IMR-90 (cell line): ENCODE measurements around the gene PHETA1. TPM values are rescaled to one million over a fixed set of nuclear protein-coding genes. Genes with fewer than 3 reads are reported as not detected.

ENCODE experiments used
- ATAC-seq: fragments of 200-7000 bp; cut with Tn5 transposase; 2 replicates; pipeline ENCODE4 v1.9.1; 2020; ENCODE audit warnings: low read depth, mild to moderate bottlenecking, moderate library complexity
- BruUV-seq: library from RNA; stranded (reverse); fragments of 400-500 nt; replicated peaks from 2 replicates; lab custom pipeline; 2021; lab: Mats Ljungman, UMichigan
- CTCF ChIA-PET: fragments of 300-600 bp; formaldehyde crosslinking; extraction: SDS; loops from one replicate; lab custom pipeline; 2021; ENCODE audit warnings: antibody characterized with exemption; lab: Yijun Ruan, JAX
- POLR2A ChIA-PET: fragments of 300-600 bp; sonication (Branson Sonifier 250); formaldehyde crosslinking; loops from one replicate; lab custom pipeline; 2022; ENCODE audit warnings: antibody characterized with exemption; ENCODE audit not compliant: unreplicated experiment; lab: Charles Lee
- DNase-seq: peaks from one replicate; pipeline ENCODE4 v3.0.0; 2013
- H2AFZ ChIP-seq: replicated peaks from 2 replicates; pipeline ENCODE3; 2013; ENCODE audit warnings: low read length, mild to moderate bottlenecking; ENCODE audit not compliant: poor library complexity
- H2AK5ac ChIP-seq: 2 replicates; pipeline ENCODE4 v1.6.1; 2013; ENCODE audit warnings: low read depth, low read length, inconsistent platforms
- H2AK9ac ChIP-seq: replicated peaks from 2 replicates; pipeline ENCODE3; 2013; ENCODE audit warnings: mild to moderate bottlenecking, low read depth, low read length, moderate library complexity; ENCODE audit not compliant: poor library complexity
- H2BK120ac ChIP-seq: 2 replicates; pipeline ENCODE4 v1.6.1; 2013; ENCODE audit warnings: low read depth, low read length, inconsistent platforms
- H2BK15ac ChIP-seq: 3 replicates; pipeline ENCODE4 v1.6.1; 2013; ENCODE audit warnings: low read depth, low read length, inconsistent platforms
- H2BK20ac ChIP-seq: 2 replicates; pipeline ENCODE4 v1.6.1; 2013; ENCODE audit warnings: low read depth, mild to moderate bottlenecking, inconsistent platforms, low read length, moderate library complexity
- H2BK5ac ChIP-seq: 2 replicates; pipeline ENCODE4 v1.6.1; 2013; ENCODE audit warnings: mild to moderate bottlenecking, low read depth, low read length, inconsistent platforms; ENCODE audit not compliant: poor library complexity, severe bottlenecking
- H3K14ac ChIP-seq: replicated peaks from 2 replicates; pipeline ENCODE4 v1.6.1; 2013; ENCODE audit warnings: low read depth, low read length, inconsistent platforms
- H3K18ac ChIP-seq: 2 replicates; pipeline ENCODE4 v1.6.1; 2013; ENCODE audit warnings: low read depth, low read length, control low read depth
- H3K23ac ChIP-seq: 2 replicates; pipeline ENCODE4 v1.6.1; 2013; ENCODE audit warnings: low read depth, low read length, inconsistent platforms
- H3K27ac ChIP-seq: 2 replicates; pipeline ENCODE4 v1.5.1; 2013; ENCODE audit warnings: mild to moderate bottlenecking, control low read depth, low read length; ENCODE audit not compliant: insufficient read depth
- H3K27me3 ChIP-seq: 2 replicates; pipeline ENCODE4 v1.6.1; 2013; ENCODE audit warnings: low read length; ENCODE audit not compliant: control insufficient read depth, insufficient read depth
- H3K36me3 ChIP-seq: 2 replicates; pipeline ENCODE4 v1.6.1; 2013; ENCODE audit warnings: low read length, mixed read lengths; ENCODE audit not compliant: control insufficient read depth, insufficient read depth
- H3K4ac ChIP-seq: 2 replicates; pipeline ENCODE4 v1.6.1; 2013; ENCODE audit warnings: low read depth, low read length, inconsistent platforms
- H3K4me1 ChIP-seq: 2 replicates; pipeline ENCODE4 v1.6.1; 2013; ENCODE audit warnings: low read length, mixed read lengths; ENCODE audit not compliant: control insufficient read depth, insufficient read depth
- H3K4me2 ChIP-seq: 2 replicates; pipeline ENCODE4 v1.6.1; 2013; ENCODE audit warnings: low read depth, mild to moderate bottlenecking, control low read depth, low read length, moderate library complexity
- H3K4me3 ChIP-seq: 2 replicates; pipeline ENCODE4 v1.5.1; 2013; ENCODE audit warnings: low read depth, mild to moderate bottlenecking, control low read depth, low read length, moderate library complexity; ENCODE audit not compliant: insufficient read depth
- H3K56ac ChIP-seq: 2 replicates; pipeline ENCODE4 v1.6.1; 2013; ENCODE audit warnings: low read length, inconsistent platforms; ENCODE audit not compliant: insufficient read depth; ENCODE audit errors: extremely low read depth
- H3K79me1 ChIP-seq, 2 experiments: 2 replicates each; pipeline ENCODE4 v1.6.1; 2013; ENCODE audit warnings: low read length in 2 of 2, inconsistent platforms in 1 of 2, low read depth in 1 of 2
- H3K9ac ChIP-seq: 2 replicates; pipeline ENCODE4 v1.6.1; 2013; ENCODE audit warnings: low read depth, low read length, control low read depth
- H3K9me1 ChIP-seq: 2 replicates; pipeline ENCODE4 v1.6.1; 2013; ENCODE audit warnings: low read length, inconsistent platforms; ENCODE audit not compliant: insufficient read depth
- H3K9me3 ChIP-seq: 2 replicates; pipeline ENCODE4 v1.6.1; 2013; ENCODE audit warnings: low read length; ENCODE audit not compliant: control insufficient read depth, insufficient read depth
- H4K20me1 ChIP-seq: 2 replicates; pipeline ENCODE4 v1.6.1; 2013; ENCODE audit warnings: low read length, inconsistent platforms; ENCODE audit not compliant: insufficient read depth
- H4K5ac ChIP-seq: 2 replicates; pipeline ENCODE4 v1.6.1; 2013; ENCODE audit warnings: mild to moderate bottlenecking, low read depth, low read length, control low read depth
- H4K8ac ChIP-seq, 2 experiments: 2 replicates each; pipeline ENCODE4 v1.6.1; 2013; ENCODE audit warnings: low read depth in 2 of 2, low read length in 2 of 2, control low read depth in 1 of 2, inconsistent platforms in 1 of 2
- H4K91ac ChIP-seq: 2 replicates; pipeline ENCODE4 v1.6.1; 2013; ENCODE audit warnings: low read depth, low read length, inconsistent platforms; ENCODE audit not compliant: insufficient read depth
- BHLHE40 ChIP-seq: fragments of 150-350 bp; IDR thresholded peaks from 2 replicates; pipeline ENCODE4 v1.6.1; 2016; ENCODE audit warnings: mild to moderate bottlenecking, low read depth, low read length
- CEBPB ChIP-seq: IDR thresholded peaks from 2 replicates; pipeline ENCODE4 v1.6.1; 2012; ENCODE audit warnings: low read depth, low read length, improper control_type of control experiment
- CHD1 ChIP-seq: IDR thresholded peaks from 2 replicates; pipeline ENCODE4 v1.6.1; 2012; ENCODE audit warnings: low read depth, low read length, improper control_type of control experiment
- MAFK ChIP-seq: IDR thresholded peaks from 2 replicates; pipeline ENCODE4 v1.6.1; 2012; ENCODE audit warnings: low read depth, low read length, improper control_type of control experiment
- MAZ ChIP-seq: IDR thresholded peaks from 2 replicates; pipeline ENCODE4 v1.6.1; 2012; ENCODE audit warnings: low read depth, mild to moderate bottlenecking, low read length, improper control_type of control experiment, moderate library complexity, borderline replicate concordance
- POLR2A ChIP-seq: IDR thresholded peaks from 2 replicates; pipeline ENCODE4 v1.6.1; 2012; ENCODE audit warnings: mild to moderate bottlenecking, low read depth, low read length
- RAD21 ChIP-seq: IDR thresholded peaks from 2 replicates; pipeline ENCODE4 v1.6.1; 2012; ENCODE audit warnings: low read length, improper control_type of control experiment
- SMC3 ChIP-seq: fragments of 150-350 bp; IDR thresholded peaks from 2 replicates; pipeline ENCODE4 v1.6.1; 2016; ENCODE audit warnings: low read depth, mild to moderate bottlenecking, antibody characterized with exemption, low read length, moderate library complexity
- whole genome bisulfite sequencing, 2 experiments: methylation state at CpG; one replicate each; pipeline versions ENCODE4 v1.1.5 to v1.1.7; 2013; ENCODE audit warnings: missing lambda C conversion rate in 2 of 2; ENCODE audit not compliant: insufficient read length in 1 of 2; ENCODE audit errors: extremely low coverage in 2 of 2; 5-methylcytosine and 5-hydroxymethylcytosine counted together
- dilution Hi-C: fragments of 300-500 bp; cut with HindIII; formaldehyde crosslinking; loops from one replicate; pipeline ENCODE4 v1.14.3; 2018; ENCODE audit warnings: low sequenced_read_pairs; ENCODE audit not compliant: unreplicated experiment
- in situ Hi-C: fragments of 300-500 bp; cut with MboI; formaldehyde crosslinking; loops from 3 replicates; pipeline ENCODE4 v1.14.3; 2019; ENCODE audit warnings: low sequenced_read_pairs, inconsistent platforms, mixed read lengths
- intact Hi-C: fragments of 100-400 bp; cut with micrococcal nuclease; formaldehyde crosslinking; loops from 2 replicates; pipeline ENCODE4 v1.10.0; 2022
- polyA plus RNA-seq, 3 experiments: library from polyadenylated mRNA; depleted of rRNA; stranded (reverse); fragments of >200 nt; gene quantifications; 2 replicates each; pipeline ENCODE4 v1.2.3, GENCODE V29; 2012; ENCODE audit warnings: low replicate concordance in 1 of 3
- total RNA-seq: library from RNA; depleted of rRNA; stranded (reverse); fragments of >200 nt; gene quantifications from 2 replicates; pipeline ENCODE4 v1.2.3, GENCODE V29; 2012
- TF ChIP-seq, protein P1 (sequence below): fragments of 150-350 bp; IDR thresholded peaks from 2 replicates; pipeline ENCODE4 v1.6.1; 2016; ENCODE audit warnings: low read depth, mild to moderate bottlenecking, low read length, moderate library complexity, borderline replicate concordance
- TF ChIP-seq, protein P2 (sequence below): fragments of 150-350 bp; IDR thresholded peaks from 2 replicates; pipeline ENCODE4 v1.6.1; 2017; ENCODE audit warnings: mild to moderate bottlenecking, antibody characterized with exemption, low read length, low read depth

Gene PHETA1
- total and polyA plus RNA-seq, 2 of the 4 experiments (the other 2 are of a cell fraction): 3.2 to 6.6 TPM

DNA sequence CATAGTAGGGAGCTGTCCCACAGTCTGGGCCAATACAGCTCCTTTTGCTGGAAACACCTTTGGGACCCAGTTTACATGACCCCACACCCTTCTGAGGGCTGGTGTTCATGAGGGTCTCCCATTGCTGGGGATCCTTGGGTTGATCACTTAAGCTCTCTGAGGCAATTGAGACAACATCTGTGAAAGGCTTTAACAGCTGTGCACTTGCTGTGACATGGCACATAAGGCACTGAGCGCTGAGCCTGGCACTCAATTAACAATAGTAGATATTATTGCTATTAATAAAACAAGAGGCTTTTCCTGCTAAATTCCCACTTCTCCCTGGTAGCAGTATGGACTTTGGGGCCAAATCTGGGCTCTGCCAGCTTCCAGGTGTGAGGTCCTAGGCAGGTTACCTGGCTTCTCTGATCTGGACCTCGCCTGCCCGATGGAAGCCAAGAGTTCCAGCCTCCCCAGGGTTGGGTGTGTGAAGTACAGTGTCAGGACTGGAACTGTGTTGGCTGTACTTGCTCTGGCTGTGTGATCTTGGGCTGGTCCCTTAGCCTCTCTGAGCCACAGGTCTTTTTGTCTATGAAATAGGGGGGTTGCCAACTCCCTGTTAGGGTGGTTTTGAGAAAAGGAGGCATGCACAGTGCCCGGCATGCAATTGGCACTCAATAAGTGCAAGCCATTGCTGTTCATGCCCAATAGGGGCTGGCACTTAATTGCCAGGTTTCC lies 39.9 kb upstream of the PHETA1 start:
- Histone ChIP-seq H3K56ac (peak overlapping the region; percentile 45; the same call in 1 of the 2 replicates), H3K14ac (0 out of 2 replicates have a peak overlapping the region, but pooled peaks have one; percentile 38), H2AK5ac (peak overlapping the region; percentile 88), H4K5ac (no peak overlapping the region), H2BK20ac (peak overlapping the region; percentile 14), H3K4me1 (peaks cover 39% of the 10 kb centered on the region), H3K4me2 (no peak overlapping the region), H3K27ac (peak overlapping the region; percentile 72), H3K9me3 (no peaks in the 10 kb centered on the region), H3K79me1 (peaks cover 7 to 72% of the 10 kb centered on the region in 2 experiments; a peak in 3 of 4 replicates), H3K4ac (peak overlapping the region; percentile 73), H3K23ac (peak overlapping the region; percentile 70; the same call in 1 of the 2 replicates), H3K4me3 (no peak overlapping the region), H3K36me3 (no peaks in the 10 kb centered on the region; the same call in 1 of the 2 replicates), H3K9me1 (peaks cover 23% of the 10 kb centered on the region), H3K18ac (no peak overlapping the region), H4K91ac (peak overlapping the region; percentile 62), H3K27me3 (no peaks in the 10 kb centered on the region), H3K9ac (no peak overlapping the region), H2BK5ac (peak overlapping the region; percentile 15), H2BK120ac (no peak overlapping the region), H2AFZ (peak overlapping the region; percentile 19), H2BK15ac (peak overlapping the region; percentile 84; the same call in 2 of the 3 replicates), H2AK9ac (peak overlapping the region; percentile 47), H4K20me1 (peaks cover 36% of the 10 kb centered on the region), H4K8ac (peak overlapping the region; percentile 17 to 74; a peak in 2 of 4 replicates)
- POLR2A ChIA-PET: no interaction called here
- CTCF ChIA-PET: interaction anchor here (0.7 to 4.1 kb wide), 2 partner anchors 12 to 43 kb away, joined by 3 to 21 read pairs; no protein-coding TSS in a partner anchor
- dilution Hi-C loops (no loop called here), intact Hi-C loops (no loop called here), in situ Hi-C loops (no loop called here)
- DNase-seq (no peak), ATAC-seq (no peak)
- WGBS, 2 experiments: 80% methylated on average over 1 of the region's 4 CpGs; no CpG with 5 or more reads in 1 of the 2 experiments
- TF ChIP-seq, protein P1, sequence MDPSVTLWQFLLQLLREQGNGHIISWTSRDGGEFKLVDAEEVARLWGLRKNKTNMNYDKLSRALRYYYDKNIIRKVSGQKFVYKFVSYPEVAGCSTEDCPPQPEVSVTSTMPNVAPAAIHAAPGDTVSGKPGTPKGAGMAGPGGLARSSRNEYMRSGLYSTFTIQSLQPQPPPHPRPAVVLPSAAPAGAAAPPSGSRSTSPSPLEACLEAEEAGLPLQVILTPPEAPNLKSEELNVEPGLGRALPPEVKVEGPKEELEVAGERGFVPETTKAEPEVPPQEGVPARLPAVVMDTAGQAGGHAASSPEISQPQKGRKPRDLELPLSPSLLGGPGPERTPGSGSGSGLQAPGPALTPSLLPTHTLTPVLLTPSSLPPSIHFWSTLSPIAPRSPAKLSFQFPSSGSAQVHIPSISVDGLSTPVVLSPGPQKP: no peak
- TF ChIP-seq POLR2A (no peak), SMC3 (no peak), BHLHE40 (no peak), MAFK (no peak), RAD21 (no peak), CEBPB (no peak), MAZ (no peak), CHD1 (no peak)
- TF ChIP-seq, protein P2, sequence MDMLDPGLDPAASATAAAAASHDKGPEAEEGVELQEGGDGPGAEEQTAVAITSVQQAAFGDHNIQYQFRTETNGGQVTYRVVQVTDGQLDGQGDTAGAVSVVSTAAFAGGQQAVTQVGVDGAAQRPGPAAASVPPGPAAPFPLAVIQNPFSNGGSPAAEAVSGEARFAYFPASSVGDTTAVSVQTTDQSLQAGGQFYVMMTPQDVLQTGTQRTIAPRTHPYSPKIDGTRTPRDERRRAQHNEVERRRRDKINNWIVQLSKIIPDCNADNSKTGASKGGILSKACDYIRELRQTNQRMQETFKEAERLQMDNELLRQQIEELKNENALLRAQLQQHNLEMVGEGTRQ: no peak
- BruUV-seq: no TSS peak
